ENCODE data around the gene SLC26A5.
A peak's percentile ranks its signal among the peaks of the same experiment; 100 is the strongest.
"Not testable (repeated sequence)": the region's sequence is repeated elsewhere in the genome, so short reads cannot be mapped to it uniquely, and the experiment has no call there.

The SLC26A5 gene

DNA sequence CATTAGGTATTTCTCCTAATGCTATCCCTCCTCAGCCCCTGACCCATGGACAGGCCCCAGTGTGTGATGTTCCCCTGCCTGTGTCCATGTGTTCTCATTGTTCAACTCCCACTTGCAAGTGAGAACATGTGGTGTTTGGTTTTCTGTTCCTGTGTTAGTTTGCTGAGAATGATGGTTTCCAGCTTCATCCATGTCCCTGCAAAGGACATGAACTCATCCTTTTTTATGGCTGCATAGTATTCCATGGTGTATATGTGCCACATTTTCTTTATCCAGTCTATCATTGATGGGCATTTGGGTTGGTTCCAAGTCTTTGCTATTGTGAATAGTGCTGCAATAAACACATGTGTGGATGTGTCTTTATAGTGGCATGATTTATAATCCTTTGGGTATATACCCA lies 46.3 kb downstream of the SLC26A5 start:
- DNase-seq (ENCODE audit: low read depth in 2 of 2): not testable (repeated sequence)

DNA sequence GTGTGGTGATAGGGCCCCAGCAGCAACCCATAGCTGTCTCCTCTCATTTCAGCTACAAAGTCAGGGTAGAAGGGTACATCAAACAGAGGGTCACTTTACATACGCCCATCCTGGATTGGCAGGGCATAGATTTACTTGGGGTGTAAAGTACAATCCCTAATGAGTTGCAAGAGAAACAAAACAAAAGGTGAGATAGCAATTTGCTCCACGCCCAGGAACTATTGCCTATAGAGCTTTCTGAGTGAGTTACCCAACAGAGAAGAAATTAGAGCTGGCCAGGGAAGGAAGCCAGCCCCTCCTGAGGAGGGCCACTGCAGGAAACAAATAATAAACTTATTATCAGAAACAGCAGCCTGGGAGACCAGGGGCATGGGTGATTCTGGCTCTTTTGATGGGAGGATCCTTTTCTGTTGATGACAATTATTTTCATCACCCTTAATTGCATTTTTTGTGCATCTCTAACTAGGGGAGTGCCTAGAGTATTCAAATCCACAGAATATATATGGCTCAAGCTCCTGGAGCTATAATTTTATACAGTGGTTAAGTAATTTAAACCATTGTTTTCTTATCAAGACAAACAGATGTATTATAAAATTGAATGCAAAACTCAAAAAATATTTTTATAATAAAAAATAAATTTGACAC lies 47.4 kb downstream of the SLC26A5 start:
- DNase-seq (ENCODE audit: low read depth in 2 of 2): no peak

DNA sequence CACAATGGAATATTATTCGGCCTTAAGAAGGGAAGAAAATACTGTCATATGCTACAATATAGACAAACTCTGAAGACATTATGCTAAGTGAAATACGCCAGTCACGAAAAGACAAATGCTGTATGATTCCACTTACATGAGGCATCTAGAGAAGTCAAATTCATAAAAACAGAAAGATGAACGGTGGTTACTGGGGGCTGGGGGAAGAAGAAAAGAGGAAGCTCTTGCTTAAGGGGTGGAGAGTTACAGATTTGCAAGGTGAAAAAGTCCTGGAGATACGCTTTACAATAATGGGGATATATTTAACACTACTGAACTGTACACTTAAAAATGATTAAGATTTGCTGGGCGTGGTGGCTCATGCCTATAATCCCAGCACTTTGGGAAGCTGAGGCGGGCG lies 49.5 kb downstream of the SLC26A5 start:
- DNase-seq (ENCODE audit: low read depth in 2 of 2): no peak

DNA sequence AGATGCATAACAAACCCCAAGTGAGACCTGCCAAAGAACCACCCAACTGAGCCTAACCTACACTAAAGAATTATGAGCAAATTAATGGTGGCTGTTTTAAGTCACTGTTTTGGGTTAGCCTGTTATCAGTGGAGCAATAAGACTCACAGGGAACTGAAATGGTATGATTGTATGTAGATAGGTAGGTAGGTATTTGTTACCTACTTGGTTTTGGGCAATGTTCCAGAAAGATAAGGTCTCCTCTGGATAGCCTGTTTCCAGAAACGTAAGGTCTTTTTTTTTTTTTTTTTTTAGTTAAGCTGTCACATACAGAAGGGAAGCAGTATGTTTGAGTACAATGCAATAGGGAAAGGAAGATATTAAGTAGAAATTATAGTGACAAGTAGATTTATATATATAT lies 50.9 kb downstream of the SLC26A5 start:
- no peak for DNase-seq (ENCODE audit: low read depth in 2 of 2)

DNA sequence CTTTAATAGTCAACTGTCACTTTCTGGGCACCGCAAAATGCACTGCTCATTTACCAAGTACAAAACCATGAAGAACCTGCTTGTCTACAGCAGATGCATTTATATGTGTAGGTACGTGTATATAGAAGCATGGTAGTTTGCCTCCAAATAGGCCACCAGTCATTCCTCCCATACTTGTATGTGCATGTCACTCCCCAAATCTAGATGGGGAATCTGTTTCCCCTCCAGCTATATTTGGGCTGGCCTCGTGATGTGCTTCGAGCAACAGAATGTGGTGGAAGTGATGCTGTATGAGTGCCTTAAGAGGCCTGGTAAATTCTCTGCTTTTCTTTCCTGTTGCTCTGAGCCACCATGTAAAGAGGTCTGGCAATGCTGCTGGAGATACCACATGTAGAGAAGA lies 51.4 kb downstream of the SLC26A5 start:
- DNase-seq (ENCODE audit: low read depth in 2 of 2): no peak

DNA sequence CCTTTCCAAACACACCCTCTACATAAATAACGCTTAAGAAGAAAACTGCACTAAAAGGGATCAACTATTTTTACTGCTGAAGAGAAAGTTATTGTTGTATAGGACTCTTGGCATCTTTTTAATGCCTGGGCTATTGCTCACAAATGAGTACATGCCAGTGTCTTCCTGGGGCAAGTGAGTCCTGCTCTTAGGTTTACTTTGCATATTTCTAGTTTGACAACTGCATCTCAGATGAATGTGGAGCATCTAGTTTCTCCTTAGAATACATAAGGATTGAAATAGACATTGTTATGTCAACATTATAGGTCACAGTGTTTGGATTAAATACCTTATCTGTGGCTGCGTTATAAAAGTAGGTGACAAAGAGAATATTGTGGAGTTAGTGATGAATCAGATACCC lies 54.0 kb downstream of the SLC26A5 start:
- no peak for DNase-seq (ENCODE audit: low read depth in 2 of 2)

DNA sequence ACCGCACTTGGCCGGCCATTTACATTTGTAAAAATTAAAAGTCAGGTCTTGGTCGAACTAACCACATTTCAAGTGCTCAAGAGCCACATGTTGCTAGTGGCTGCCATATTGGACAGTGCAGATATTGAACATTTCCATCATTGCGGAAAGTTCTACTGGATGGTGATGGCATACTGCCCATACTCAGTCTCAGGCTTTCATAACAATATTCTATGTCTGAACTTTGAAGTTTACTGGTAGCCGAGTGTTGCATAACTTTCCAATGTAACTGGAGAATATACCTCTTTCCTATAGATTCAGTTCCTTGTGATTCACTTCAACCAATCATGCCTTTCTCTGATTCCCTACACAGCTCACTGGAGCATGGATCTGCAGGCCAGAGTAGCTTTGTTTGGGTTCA lies 54.9 kb downstream of the SLC26A5 start:
- DNase-seq (ENCODE audit: low read depth in 2 of 2): no peak

DNA sequence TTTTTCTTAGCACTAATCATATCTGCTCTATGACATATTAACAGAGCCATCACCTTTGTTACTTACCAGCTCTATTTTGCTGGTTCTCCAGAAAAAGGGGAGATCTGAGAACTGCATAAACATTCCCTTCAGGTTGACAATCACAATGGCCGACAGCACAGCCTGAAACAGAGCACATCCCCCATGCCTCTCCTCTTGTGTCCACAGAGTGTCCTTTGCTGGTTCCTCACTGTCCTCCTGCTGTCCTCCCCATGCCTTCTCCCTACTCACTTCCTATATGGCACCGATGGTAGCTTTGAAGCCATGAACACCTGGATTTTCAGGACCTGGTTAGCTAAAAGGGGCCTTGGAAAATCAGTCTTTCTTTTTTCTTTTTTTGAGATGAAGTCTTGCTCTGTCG lies 56.7 kb downstream of the SLC26A5 start:
- DNase-seq (ENCODE audit: low read depth in 2 of 2): no peak

DNA sequence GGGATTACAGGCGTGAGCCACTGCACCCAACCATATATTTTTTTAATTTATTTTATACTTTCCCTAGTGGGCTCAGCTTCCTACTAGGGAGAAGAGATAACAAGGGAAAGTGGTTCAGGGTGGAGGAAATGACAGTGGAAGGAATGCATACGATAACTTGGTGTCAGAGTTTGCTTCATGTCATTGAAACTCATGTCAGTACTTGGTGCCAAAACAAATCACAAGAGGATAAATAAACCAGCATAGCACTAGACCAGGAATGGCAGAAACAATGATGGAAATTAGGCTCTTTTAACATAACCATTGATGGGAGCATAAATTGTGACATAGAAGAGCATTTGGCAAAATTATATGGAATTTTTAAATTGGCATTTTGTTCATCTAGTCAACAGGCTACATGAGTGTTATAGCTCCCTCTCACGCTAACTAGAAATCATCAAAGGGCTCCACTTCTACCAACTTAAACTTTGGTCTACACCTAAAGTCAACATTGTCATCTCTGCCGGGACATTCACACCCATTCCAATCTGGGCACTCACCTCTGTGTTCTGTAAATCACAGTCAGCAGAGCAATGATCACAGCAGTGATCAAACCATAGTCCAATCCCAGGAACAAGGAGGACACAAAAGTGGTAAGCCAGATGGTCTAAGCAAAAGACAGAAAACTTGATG lies 57.4 kb downstream of the SLC26A5 start:
- DNase-seq (ENCODE audit: low read depth in 2 of 2): no peak

DNA sequence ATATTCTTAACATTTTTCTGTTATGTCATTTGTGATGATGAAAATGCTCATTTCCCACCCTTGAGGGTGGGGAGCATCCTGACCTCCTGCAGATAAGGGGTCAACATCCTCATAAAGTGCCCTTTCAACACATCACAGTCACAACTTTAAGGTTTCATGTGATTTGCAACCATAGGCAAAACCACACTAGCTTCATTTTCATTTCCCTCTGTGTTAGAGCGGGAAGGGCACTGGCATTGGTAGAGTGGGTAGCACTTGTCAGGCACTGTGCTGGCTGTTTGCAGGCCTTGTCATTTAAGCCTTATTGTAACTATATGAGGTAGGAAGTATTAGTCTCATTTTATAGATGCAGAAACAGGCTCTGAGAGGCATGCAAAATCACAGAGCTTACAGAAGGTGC lies 58.8 kb downstream of the SLC26A5 start:
- DNase-seq (ENCODE audit: low read depth in 2 of 2): no peak

DNA sequence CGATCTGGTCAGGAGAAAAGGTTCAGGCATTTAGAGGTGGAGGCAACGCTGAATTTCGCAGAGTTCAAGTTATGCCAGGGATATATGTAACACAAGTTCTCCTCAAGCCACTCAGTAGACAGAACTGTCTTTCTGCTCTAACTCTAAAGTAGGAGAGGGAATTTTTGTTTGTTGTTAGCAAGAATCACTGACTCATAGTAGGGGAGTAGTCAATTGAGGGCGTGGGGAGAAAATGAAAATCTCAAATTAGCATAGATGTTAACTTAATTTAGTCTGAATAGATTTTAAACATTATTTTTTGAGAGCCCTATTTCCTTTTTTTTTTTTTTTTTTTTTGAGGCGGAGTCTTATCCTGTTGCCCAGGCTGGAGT lies 64.0 kb downstream of the SLC26A5 start:
- no peak for DNase-seq (ENCODE audit: low read depth in 2 of 2)

DNA sequence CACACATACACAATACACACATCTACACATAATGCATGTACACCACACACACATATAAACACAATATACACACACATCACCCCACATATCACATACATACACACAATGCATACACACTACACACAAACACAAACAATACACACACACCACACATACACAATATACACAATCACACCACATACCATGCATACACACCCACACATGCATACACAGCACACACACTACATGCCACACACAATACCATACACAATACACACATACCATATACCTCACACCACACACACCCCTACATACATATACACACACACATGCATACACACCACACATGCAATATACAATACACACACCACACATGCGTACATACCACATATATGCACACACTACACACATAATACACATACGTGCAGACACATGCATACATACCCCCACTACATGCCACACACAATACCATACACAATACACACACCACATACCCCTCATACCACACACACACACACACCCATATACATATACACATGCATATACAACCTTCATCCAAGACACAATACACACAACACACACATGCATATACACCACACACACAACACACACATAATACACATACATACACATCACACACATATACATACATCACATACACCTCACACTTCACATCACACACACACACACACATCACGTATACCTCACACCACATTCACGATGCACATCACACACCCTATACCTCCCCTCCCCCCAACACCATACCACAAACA lies 64.6 kb downstream of the SLC26A5 start:
- DNase-seq (ENCODE audit: low read depth in 2 of 2): no peak

DNA sequence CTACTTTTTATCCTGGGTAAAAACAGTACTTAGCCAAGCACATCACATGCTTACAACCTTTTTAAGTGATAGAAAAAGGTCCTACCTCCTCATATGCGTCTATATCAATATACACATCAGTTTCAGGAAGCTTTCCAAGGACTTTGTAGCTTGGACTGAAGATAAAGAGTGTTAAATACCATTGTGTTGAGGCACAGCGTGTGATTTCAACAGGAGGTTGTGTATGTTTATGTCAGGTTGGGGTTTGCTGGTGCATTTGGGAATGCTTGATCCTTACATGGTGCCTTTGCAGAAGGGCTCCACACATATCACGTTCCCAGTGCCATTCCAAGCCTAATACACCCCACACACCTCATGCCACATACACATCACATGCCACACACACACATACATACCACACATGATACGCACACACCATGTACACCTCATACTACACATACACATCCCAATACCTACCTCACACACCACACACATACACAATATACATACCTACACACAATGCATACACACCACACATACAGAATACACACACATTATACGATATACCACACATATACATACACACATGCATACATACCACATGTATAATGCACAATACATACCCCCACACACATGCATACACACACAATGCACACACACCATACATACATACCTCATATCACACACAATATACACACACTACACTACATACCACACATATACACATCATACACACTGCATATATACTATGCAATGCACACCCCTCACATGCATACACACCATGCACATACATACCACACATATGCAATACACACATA lies 65.4 kb downstream of the SLC26A5 start:
- DNase-seq (ENCODE audit: low read depth in 2 of 2): no peak

DNA sequence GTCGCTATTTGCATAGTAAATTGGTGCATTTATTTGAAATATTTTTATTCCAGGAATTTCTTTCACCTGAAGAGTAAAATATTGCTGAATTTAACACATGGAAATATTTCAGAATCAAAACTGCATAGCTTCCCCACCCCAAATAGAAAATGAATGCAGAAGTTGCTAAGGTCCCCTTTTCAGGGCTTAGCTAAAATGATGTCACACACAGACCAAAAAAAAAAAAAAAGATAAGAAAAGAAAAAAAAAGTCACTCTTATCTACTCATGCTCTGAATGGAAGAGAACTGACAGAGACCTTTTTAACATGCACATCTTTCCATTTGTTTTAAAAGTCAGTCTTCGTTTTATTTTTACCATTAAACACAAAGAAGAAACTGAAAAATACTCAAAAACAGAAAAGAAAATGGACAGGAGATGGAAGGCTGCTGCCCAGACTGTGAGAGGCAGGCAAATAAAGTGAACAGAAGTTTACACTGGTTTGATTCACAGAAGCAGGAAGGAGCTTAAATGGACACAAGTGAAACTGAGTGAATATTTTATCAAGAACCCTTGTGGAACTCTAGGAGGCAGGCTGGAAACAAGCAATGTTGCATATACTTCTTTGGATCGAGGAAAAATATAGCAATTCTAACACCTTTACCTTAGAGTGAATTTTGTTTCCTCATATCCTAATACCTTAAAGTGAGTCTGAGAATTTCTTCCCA lies 66.6 kb downstream of the SLC26A5 start:
- no peak for DNase-seq (ENCODE audit: low read depth in 2 of 2)

DNA sequence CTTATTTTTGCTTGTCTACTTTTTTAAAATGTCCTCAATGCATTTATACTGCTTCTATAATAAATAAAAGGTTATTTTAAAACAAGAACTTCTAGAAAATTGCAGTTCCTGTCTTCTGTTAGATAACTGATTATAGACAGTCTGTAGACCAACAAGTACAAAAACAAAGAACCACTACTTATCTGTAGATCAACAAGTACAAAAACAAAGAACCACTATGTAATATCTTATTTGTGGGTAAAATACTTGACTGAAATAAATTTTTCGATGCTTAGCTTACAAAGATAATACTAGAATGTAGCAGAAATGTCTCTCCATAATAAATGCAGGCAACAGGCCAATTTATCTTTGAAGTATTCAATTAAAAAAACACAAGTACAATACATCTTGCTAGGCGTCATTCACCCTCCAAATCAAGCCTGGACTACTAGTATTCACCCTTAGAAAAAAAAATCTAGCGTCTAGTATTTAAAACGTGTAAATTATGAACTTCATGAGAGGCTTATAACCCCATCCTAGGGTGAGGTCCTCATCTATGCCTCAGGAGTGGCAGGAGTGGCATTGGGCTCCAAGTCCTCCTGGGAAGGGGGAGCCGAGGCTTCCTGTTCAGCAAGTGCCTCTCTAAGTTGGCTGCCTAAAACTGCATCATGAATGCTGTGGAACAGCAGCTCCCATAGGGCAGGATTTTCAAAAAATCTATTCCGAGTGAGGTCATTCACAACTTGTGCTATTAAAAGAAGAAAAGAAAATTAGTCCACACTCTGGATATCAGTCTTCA lies 72.0 kb downstream of the SLC26A5 start:
- DNase-seq (ENCODE audit: low read depth in 2 of 2): no peak

DNA sequence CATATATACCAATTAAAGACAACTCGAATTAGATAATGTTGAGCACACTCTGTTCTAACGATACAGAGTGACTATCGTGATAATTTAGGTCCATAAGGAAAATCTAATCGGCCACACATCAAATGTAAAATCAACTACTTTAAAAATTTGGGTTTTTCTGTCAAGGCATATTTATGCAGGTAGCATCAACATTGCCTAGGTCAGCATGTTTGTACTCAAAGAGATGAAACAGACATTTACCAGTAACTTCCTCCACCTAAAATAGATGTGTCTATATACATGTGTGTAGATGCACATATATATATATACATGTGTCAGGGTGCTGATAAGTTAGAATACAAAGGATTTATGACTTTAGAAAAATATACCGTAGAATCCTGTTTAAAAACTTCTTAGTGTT lies 76.6 kb downstream of the SLC26A5 start:
- no peak for DNase-seq (ENCODE audit: low read depth in 2 of 2)

DNA sequence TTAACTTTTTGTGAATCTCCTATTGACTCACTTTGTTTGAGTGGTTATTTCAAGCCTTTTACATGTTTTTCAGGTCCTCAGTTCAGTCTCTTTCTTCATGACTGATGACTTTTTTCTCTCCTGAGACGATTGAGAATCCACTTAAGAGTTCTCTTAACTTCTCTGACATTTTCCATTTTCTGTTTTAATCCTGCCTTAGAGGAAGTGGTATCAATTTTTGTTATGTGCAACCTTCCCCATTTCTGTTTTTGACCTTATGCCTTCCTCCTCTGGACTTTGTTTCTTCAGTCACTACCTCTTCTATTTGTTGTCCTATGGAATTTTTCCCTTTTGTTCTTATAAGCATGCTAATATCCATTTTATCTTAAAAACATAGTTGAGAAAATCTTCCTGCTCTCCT lies 96.2 kb downstream of the SLC26A5 start:
- no peak for DNase-seq (ENCODE audit: low read depth in 2 of 2)

DNA sequence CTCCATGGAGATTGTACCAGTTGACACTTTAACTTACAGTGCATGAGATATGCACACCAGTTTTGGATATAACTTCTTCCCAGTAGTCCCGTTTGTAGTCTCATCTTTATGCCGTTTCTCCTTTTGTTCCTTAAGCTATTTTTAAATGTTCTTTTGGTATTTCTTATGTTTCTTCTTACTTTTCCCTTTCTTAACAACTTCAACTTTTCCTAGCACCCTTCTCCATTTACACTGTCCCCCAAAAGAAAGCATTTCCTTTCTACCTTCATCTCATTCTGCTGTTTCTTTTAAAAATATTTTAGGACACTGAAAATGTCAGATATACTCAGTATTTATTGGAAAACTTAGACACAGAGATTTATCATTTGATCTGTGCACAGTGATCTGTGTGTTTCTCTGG lies 97.0 kb downstream of the SLC26A5 start:
- DNase-seq (ENCODE audit: low read depth in 2 of 2): no peak

DNA sequence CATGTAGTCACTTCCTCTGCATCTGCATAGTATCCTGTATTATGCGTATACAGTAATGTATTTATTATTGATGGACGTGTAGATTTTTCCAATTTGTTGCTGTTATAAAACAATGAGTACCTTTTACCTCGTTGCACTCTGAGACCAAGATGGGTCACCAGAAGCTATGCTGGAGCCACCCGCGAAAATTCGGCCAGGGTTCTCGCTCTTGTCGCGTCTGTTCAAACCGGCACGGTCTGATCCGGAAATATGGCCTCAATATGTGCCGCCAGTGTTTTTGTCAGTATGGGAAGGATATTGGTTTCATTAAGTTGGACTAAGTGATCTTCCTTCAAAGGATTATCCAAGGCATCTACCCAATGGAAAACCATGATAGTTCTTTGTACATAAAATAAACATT lies 97.6 kb downstream of the SLC26A5 start:
- no peak for DNase-seq (ENCODE audit: low read depth in 2 of 2)

DNA sequence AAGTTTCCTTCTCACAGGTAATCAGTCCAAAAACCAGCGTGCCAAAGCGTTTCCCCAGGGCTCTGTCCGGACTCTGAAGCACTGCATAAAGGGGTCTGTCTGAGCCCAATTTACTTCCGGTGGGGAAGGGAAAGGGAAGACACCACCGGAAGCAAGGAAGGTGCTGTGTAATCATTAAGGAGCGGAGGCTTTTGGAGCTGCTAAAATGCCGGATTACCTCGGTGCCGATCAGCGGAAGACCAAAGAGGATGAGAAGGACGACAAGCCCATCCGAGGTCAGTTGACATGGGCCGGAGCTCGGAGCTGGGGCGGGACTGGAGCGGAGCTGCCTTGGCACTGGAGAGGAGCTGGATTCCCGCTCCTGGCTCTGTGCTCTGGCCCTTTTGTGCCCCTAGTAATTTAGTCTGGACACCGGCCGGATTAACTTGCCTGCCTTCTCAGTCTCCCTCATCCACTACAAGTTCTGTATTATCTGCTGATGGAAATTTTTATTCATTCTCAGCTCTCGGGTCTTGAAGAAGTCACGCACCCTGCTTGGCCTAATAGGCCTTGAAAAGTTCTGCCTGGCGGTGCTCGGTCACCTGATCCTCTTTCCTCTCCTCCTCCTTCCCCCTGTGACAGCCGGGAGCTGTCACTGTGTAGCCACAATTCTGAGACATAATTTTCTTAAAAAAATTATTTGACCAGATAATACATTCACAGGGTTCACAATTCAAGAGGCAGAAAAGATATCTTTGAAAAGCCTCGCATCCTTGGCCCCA lies 98.3 kb downstream of the SLC26A5 start, which contains the start of gene PSMC2:
PSMC2 (plus strand) TSS at position 137 of the 761 bp plus-strand sequence; CDS start at position 206, 69 bp downstream.
- DNase-seq (ENCODE audit: low read depth in 2 of 2): peak; percentile 82 to 85
